ENCODE measurements around the gene CRB3. TPM values are rescaled to one million over a fixed set of nuclear protein-coding genes. Genes with fewer than 3 reads are reported as not detected.

CRB3 gene
- total and polyA plus RNA-seq, 9 of the 15 experiments (the other 6 are each of a cell fraction or from before 2014, with no cell fraction given) = 0.49 TPM; not detected in 8

DNA sequence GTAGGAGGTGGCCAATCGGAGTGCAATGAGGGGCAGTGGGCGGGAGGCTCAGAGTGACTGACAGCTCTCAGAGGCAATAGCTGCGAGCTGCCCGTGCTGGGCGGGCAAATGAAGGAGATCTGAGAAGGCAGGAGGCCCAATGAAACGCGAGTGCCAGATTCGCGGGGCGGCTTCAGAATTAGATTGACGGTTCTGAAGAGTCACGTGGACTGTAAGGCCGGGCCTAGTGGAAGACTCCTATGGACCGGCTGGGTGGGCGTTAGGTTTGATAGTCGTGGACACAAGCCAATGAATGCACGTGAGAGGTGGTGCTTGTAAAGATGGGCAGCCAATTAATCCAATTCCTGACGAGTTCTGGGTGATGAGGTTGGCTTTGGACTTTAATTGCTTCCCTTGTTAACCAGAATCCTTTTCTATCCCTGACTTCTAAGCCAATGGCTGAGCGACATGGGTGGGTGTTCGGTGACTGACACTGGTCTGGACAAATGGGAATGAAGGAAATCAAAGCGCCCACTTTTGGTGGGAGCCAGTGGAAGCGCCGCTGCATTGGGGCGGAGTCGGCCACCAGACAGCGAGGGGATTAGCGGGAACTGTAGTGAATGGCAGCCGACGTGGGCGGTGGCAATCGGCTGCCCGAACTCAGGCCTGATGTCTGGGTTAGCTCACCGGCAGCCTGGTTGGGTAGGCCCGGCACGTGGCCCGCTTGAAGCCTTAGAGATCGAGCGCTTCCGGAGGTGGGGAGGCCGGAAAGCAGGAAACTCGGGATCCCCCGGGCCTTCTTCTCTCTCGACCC is 38.9 kb upstream of the CRB3 start (continued):
- no peak for TF ChIP-seq ZNF318 (IDR thresholded peaks at IDR 0.05; ENCODE audit: borderline replicate concordance in 1 of 2, low read depth in 1 of 2)
- TF ChIP-seq POLR2AphosphoS2 (IDR thresholded peaks at IDR 0.05; ENCODE audit: low read length) = no peak
- TF ChIP-seq POLR2H (tag; IDR thresholded peaks at IDR 0.05; ENCODE audit: low read depth) = no peak
- 0 out of 2 replicates have a peak, but pooled peaks have one; percentile 58 for TF ChIP-seq RFX7 (CRISPR knock-in tag; IDR thresholded peaks at IDR 0.05)
- no peak for TF ChIP-seq ZNF280B (CRISPR knock-in tag; IDR thresholded peaks at IDR 0.05)
- peak; percentile 34; the same call in 1 of the 2 replicates for TF ChIP-seq ZBTB12 (CRISPR knock-in tag; IDR thresholded peaks at IDR 0.05)
- TF ChIP-seq BRD9 (IDR thresholded peaks at IDR 0.05; ENCODE audit: low read depth, partially characterized antibody) = peak; percentile 72
- TF ChIP-seq HDGF (IDR thresholded peaks at IDR 0.05) = no peak
- no peak for TF ChIP-seq SAFB2 (IDR thresholded peaks at IDR 0.05; ENCODE audit: borderline replicate concordance, low read depth, low read length, severe bottlenecking)
- no peak for TF ChIP-seq ZNF561 (CRISPR knock-in tag; conservative IDR thresholded peaks at IDR 0.05)
- TF ChIP-seq FOXP1 (CRISPR knock-in tag; IDR thresholded peaks at IDR 0.05) = peak; percentile 99
- peak; percentile 100 for TF ChIP-seq E2F6 (IDR thresholded peaks at IDR 0.05; ENCODE audit: borderline replicate concordance in 1 of 2, extremely low read depth in 1 of 2, insufficient read depth in 1 of 2, insufficient read length in 1 of 2, low read depth in 1 of 2, low read length in 1 of 2, poor library complexity in 1 of 2, severe bottlenecking in 1 of 2)
- TF ChIP-seq ZNF134 (CRISPR knock-in tag; conservative IDR thresholded peaks at IDR 0.05) = peak; percentile 46; the same call in 1 of the 2 replicates

All from K562 (cell line).